GM19463 (cell line): Measurements from ENCODE around the gene BMI1.

Experiments used
- ATAC-seq: cut with Tn5 transposase; IDR thresholded peaks from one replicate; pipeline ENCODE4 v1.9.1; 2021; ENCODE audit warnings: mild to moderate bottlenecking, moderate library complexity; ENCODE audit not compliant: unreplicated experiment

The BMI1 gene

GRCh38 chr10:22319547-22319979, 1.3 kb upstream of the BMI1 start:
- ATAC-seq, result no peak

- no peak for ATAC-seq
These were observed 830 bp upstream of the BMI1 start for GRCh38 chr10:22319980-22320558.

GRCh38 chr10:22321156-22321923, 441 bp downstream of the BMI1 start:
- ATAC-seq, result peak; percentile 14

- ATAC-seq, result no peak
These were observed 1.2 kb downstream of the BMI1 start for GRCh38 chr10:22321924-22322640.

GRCh38 chr10:22322641-22323160, 1.8 kb downstream of the BMI1 start:
- no peak for ATAC-seq

GRCh38 chr10:22323538-22324305, 2.8 kb downstream of the BMI1 start:
- no peak for ATAC-seq

- no peak for ATAC-seq
These were observed 3.5 kb downstream of the BMI1 start for GRCh38 chr10:22324413-22324812.

GRCh38 chr10:22324893-22325271, 4.0 kb downstream of the BMI1 start:
- no peak for ATAC-seq

GRCh38 chr10:22325272-22326144, 4.6 kb downstream of the BMI1 start:
- ATAC-seq, result peak; percentile 40

- no peak for ATAC-seq
These were observed 5.3 kb downstream of the BMI1 start for GRCh38 chr10:22326145-22326702.

- no peak for ATAC-seq
These were observed 8.3 kb downstream of the BMI1 start for GRCh38 chr10:22329150-22329549.

GRCh38 chr10:22332116-22332692, 11.3 kb downstream of the BMI1 start:
- no peak for ATAC-seq

GRCh38 chr10:22333167-22333974, 12.5 kb downstream of the BMI1 start:
- ATAC-seq, result no peak

- no peak for ATAC-seq
These were observed 13.0 kb downstream of the BMI1 start for GRCh38 chr10:22333975-22334282.

- ATAC-seq, result no peak
These were observed 13.7 kb downstream of the BMI1 start for GRCh38 chr10:22334414-22335172.

GRCh38 chr10:22335173-22335933, 14.5 kb downstream of the BMI1 start:
- peak; percentile 35 for ATAC-seq

GRCh38 chr10:22338185-22338900, 17.4 kb downstream of the BMI1 start:
- ATAC-seq, result no peak
